Activated CD4-positive, alpha-beta T cell treated with anti-CD3 and anti-CD28 coated beads, Interleukin-2, Interleukin-6, amounts not matched to agents 100 ng/mL and 50 ng/mL, durations not matched to agents 16 hours and 8 hours (primary cell): ENCODE measurements around the gene PIK3AP1.

Experiments
- DNase-seq: peaks from one replicate; pipeline ENCODE4 v3.0.0-alpha.2; 2020

The PIK3AP1 gene

GRCh38 chr10:96638696-96639095 lies 81.6 kb downstream of the PIK3AP1 start:
- DNase-seq: no peak

DNA sequence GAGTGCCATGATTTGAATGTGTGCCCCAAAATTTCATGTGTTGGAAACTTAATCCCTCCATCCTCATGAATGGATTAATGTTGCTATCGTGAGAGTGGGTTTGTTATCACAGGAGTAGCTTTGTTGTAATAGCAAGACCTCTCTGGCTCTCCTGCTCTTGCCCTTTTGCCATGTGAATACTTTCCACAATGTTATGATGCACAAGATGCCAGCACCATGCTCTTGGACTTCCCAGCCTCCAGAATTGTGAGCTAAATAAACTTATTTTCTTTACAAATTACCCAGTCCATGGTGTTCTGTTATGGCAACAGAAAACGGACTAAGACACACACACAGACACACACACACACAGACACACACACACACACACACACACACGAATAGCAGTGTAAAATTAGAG lies 82.2 kb downstream of the PIK3AP1 start:
- no peak for DNase-seq

GRCh38 chr10:96637709-96638108 lies 82.6 kb downstream of the PIK3AP1 start:
- DNase-seq: no peak

DNA sequence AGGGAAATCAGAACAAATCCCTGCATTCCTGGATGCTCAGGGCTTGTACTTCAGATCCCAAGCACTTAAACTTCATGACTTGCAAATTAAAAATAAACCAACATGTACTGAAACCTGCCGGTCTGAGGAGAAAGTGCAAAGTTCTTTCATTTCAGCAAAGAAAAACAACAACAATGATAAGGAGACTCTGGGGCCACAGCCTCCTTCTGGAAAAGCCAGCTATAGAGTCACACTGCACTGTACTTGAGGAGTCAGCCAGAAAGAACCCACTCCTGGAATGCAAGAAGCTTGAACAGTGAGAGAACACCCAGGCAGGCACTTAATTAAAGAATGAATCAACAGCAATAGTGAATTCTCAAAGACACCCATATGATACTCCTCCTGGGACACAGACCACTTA lies 83.8 kb downstream of the PIK3AP1 start:
- DNase-seq: no peak

DNA sequence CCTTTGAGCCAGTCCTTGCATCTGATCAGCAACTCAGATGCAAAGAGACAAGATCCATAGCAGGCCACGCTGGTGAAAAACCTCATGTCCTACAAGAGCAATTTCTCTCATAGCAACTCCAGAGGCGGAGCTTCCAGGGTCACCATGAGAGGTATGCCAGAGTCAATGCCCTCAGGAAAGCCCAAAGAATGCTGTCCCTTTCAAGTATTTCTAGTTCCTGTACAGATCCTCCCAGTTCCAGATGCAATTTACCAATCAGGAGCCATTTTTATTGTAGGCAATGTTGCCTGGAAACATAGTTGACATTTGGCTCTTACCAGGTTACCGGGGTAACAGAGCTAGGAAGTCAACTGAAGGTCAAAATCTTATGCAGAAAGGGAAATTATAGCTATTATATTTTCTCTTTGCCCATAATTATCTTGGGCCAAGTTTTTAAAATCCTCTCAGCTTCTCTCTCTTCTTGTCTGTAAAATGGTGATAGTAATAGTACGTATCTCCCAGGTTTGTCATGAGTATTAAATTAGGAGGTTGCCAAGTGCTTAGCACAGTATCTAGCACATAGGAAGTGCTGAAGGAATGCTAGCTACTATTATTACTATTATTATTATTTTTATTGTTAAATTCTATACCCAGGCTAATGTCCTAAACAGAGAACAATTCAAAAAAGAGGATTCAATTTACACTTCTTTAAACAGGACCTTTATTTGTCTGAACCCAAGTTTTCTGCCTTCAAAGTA lies 87.2 kb downstream of the PIK3AP1 start:
- no peak for DNase-seq

GRCh38 chr10:96627292-96627691 lies 93.0 kb downstream of the PIK3AP1 start:
- no peak for DNase-seq

GRCh38 chr10:96626795-96627194 lies 93.5 kb downstream of the PIK3AP1 start:
- DNase-seq: no peak

DNA sequence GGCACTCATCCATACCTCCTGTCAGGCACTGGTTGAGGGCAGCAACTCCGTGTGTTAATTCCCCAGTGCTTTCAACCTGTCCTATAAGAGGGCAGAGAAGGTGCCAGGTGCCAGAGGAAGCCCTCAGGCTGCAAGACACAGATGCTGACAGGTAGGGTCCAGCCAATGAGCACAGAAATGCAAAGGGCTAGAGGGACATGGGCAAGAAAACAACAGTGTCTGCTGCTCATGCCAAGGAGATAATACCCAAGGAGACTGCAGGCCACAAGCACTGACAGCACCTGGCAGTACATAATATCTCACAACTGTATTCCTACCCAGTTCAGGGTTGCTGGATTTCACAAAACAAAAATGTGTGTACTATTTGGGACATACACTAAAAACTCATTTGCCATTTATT lies 95.1 kb downstream of the PIK3AP1 start:
- no peak for DNase-seq

DNA sequence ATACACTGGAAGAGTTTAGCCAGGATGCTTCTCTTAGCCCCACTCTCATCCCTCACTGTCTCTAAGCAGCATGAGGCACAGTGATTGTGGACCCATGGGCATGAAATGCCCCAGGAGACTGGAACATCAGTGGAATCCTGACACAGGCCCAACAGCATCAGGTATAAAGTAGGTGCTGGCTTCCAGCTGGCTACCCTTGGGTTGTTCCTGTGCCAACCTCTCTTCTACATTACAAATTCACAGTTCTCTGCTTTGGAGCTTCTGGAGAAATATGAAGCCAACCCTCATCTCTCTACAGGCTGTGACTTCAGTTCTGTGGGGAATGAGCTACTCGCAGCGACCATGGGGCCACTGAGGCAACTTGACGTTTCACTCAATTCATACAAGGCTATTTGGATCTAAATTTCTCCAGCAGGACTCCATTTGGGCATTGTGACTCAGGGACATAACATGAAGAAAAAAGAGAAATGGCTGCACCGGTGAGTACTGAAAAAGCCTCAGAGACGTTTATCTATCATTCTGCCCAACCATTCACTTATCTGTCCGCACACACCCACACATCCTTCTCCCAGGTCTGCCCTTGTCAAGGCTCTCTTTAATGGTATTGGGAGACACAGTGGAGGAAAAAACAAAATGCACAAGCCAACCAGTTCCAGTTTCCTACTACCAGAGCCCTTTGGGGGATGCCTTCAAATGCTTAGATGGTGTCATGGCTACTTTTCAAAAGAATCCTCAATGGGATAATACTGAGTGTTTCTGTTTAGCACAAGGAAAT lies 98.1 kb downstream of the PIK3AP1 start:
- no peak for DNase-seq

DNA sequence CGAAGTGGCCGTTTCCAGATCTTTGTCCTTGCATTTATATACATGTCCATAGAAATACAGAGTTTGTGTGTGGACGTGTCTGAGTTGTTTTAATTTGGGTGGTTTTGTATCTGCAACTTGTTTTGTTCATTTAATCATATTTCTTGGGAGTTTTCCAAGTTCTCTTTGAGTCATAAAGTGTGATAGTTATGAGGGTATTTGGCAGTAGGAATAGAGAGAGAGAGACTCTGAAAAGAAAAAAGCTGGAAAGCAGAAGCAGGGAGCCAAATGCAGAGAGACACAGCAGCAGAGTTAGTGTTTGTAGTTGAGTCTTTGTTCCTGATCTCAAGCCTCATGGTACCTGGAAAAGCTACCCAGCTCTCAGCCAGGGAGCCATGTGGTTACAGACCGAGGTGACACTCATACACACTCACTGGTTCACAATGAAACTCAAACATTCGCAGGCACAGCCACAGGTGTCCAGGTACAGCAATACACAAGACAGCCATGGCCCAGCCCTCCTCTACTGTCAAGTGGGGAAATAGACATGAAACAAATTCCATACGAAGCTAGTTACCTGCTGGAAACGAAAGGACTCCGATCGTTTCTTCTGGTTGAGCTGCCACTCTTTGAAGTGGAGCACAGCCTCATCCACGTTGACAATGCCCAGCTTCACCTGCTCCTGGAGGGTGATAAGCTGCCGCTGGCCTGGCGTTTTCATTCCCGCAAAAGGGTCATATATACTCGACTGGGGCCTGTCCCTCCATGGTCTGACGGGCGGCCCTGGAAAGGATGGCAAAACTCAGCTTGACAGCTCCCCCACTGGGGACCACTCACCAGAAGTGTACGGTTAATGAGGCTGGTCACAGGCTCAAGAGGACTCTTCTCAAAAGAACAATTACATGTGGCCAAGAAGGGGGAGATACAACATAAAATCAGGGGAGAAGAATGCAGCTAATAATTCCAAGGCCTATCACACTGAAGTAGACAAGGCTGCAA lies 100.2 kb downstream of the PIK3AP1 start:
- DNase-seq: no peak

DNA sequence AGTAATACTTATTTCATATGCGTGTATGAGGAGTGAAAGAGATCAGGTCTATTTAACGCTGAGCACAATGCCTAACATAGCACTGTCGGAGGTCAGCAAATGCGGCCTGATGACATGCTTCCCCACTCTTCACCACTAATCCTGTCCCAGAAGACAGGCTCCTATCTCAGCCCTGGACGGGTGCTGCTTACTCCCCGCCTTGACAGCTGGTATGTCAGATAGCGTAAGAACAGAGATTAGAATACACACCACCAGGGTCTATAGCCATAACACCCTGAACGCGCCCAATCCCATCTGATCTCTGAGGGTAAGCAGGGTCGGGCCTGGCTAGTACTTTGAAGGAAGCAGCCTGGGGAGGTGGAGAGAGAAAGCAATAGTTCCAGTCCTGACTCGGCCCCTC lies 101.2 kb downstream of the PIK3AP1 start:
- DNase-seq: no peak

DNA sequence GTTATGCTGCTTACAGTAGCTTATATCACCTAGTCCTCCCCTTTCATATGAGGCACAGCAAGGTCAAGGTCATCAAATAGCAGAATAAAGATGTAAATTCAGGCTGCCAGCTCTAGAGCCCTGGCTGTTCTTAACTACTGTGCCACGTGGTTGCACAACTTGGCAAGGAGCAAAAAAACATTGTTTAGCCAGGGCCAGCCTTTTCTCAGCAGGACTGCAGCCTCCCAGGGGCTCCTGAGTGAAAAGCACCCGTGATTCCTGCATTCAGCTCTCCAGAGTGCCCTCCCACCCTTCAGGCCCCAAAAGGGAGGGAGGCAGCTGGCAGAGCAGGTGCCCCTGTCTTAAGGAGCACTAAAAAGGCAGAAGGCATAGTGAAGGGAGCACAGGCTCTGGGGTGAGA lies 101.7 kb downstream of the PIK3AP1 start:
- no peak for DNase-seq

- no peak for DNase-seq
These were observed 103.4 kb downstream of the PIK3AP1 start for GRCh38 chr10:96616961-96617360.

DNA sequence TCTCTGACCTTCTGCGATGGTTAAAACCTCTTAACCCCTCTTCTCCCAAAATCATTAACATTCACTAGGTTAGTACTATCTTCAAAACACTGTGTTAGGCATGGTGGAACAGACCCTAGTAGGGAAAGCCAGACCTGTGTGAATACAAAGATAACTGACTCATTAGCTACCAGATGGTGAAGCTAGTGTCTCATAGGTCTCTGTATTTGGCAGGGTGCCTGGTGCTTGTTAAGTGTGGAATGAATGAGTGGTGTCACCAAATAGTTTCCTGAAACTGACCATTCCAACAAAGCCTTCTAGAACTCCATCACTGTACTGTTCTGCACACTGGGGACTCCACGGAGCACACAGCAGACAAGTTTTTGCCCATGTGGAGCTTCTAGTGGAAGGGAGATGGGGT lies 105.8 kb downstream of the PIK3AP1 start:
- no peak for DNase-seq

GRCh38 chr10:96613576-96613975 lies 106.7 kb downstream of the PIK3AP1 start:
- DNase-seq: no peak

- DNase-seq: no peak
These were observed 108.1 kb downstream of the PIK3AP1 start for GRCh38 chr10:96612055-96612830.

- no peak for DNase-seq
These were observed 109.5 kb downstream of the PIK3AP1 start for GRCh38 chr10:96610817-96611216.

DNA sequence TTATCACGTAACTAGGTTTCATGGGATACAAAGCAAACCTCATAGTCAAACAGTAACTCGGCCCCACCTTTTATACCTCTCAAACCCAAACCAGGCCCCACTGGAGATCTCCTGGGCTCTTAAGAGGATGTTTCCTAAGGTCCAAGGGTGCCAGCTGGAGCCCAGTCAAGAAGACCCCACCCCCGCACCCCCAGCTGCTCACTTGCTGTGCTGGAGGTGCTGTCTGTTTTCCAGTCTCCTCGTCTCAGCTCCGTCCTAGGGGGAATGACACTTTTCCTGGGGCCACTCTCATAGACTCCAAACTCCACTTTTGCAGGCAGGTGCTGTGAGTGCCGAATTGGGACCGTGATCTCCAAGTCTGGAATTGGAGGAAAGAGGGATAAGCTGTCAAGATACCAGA lies 110.8 kb downstream of the PIK3AP1 start:
- no peak for DNase-seq

GRCh38 chr10:96608805-96609204 lies 111.5 kb downstream of the PIK3AP1 start:
- DNase-seq: no peak

DNA sequence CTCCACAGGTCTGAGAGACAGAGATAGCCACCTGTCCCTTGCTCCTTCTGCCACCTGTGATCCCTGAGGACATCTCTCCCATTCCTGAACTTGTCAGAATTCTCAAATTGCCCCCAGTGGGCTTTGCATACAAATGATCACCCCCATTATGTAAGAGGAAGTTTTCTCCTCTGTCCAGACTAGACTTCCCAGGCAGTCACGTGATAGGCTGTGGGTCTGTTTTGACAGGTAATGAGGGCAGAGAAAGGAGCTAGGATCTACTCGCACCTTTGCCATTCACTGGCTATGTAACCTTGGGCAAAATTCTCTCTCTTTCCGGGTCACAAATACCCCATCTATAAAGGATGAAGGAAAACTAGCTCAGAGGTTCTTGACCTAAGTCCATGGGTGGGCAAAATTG lies 112.1 kb downstream of the PIK3AP1 start:
- no peak for DNase-seq

DNA sequence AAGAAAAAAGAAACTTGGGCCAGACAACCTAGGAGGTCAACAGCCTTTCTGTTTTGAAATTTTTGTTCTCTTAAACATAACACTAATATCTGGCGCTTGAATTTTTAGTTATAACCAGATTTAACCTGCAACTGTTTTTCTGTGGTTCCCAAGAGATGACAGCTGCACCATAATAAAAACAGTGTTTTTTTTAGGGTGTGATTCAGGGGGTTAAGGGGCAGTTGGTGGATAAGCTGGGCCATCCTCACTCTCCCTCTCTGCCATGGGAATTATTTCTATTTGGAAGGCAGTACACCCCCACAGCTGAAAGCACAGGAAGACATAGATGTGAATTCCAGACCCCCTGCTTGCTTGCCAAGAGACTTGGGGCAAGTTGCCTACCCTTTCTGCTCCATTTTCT lies 113.4 kb downstream of the PIK3AP1 start:
- DNase-seq: no peak

DNA sequence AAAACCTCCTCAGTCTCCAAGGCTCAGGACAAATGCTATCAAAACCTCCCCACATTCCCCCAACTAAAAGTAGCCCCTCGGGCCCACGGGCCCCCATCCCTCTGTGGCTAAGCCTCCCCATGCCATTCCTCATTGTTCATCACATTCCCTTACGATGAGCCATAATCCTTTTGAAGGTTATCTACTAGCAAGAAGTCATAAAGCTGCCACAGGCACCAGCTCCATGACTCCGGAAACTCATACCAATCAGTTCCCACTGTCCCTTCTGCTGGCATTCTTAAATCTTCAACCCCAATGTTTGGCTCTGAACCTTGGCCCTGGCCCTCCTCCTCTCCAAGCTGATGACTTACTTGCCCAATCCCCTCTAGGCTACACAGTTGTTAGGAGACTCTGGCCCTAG lies 114.1 kb downstream of the PIK3AP1 start:
- no peak for DNase-seq

GRCh38 chr10:96600337-96600736 lies 120.0 kb downstream of the PIK3AP1 start:
- DNase-seq: no peak
